HCT116 (cell line): ENCODE data around the gene LAMB4. TPM values are rescaled to one million over a fixed set of nuclear protein-coding genes. Genes with fewer than 3 reads are reported as not detected.

Source experiments
- ATAC-seq: fragments of 200-7000 bp; cut with Tn5 transposase; 2 replicates; pipeline ENCODE4 v1.9.1; 2020; ENCODE audit warnings: mild to moderate bottlenecking, moderate library complexity
- BruUV-seq: library from RNA; stranded (reverse); fragments of 400-500 nt; replicated peaks from 2 replicates; lab custom pipeline; 2021; lab: Mats Ljungman, UMichigan
- CTCF ChIA-PET: fragments of 300-600 bp; sonication (Branson Sonifier 250); formaldehyde crosslinking; loops from one replicate; lab custom pipeline; 2021; ENCODE audit warnings: antibody characterized with exemption; lab: Charles Lee
- POLR2A ChIA-PET: fragments of 300-600, 350-600 bp; sonication (Branson Sonifier 250); formaldehyde crosslinking; loops from one replicate; lab custom pipeline; 2021; ENCODE audit warnings: antibody characterized with exemption; lab: Charles Lee
- RAD21 ChIA-PET, 2 experiments: fragments of 300-600 bp; sonication (Branson Sonifier 250); formaldehyde crosslinking; loops; one replicate each; lab custom pipeline; 2023; ENCODE audit warnings: low total read pairs in 2 of 2; ENCODE audit not compliant: uncharacterized antibody in 2 of 2, unreplicated experiment in 2 of 2, low non-redundant PET in 1 of 2; lab: Charles Lee
- DNase-seq: peaks from one replicate; pipeline ENCODE4 v3.0.0-alpha.2; 2010; ENCODE audit warnings: low read depth, low spot score
- H2AFZ ChIP-seq: fragments of 200-600 bp; shearing (Covaris generic), sonication (generic); 2 replicates; pipeline ENCODE4 v1.6.1; 2017; ENCODE audit warnings: low read depth, mixed run types, mixed read lengths, antibody characterized with exemption, low read length; ENCODE audit not compliant: poor library complexity, severe bottlenecking
- H3K27ac ChIP-seq: 2 replicates; pipeline ENCODE4 v1.5.1; 2012; ENCODE audit warnings: low read depth, low read length
- H3K27me3 ChIP-seq: fragments of 200-600 bp; sonication (generic); 2 replicates; pipeline ENCODE4 v1.6.1; 2016; ENCODE audit warnings: mixed run types, low read length, mixed read lengths; ENCODE audit not compliant: insufficient read depth
- H3K36me3 ChIP-seq, 2 experiments: fragments of 200-500 bp in 1 of 2; fragments of 200-600 bp in 1 of 2; sonication (Bioruptor generic) in 1 of 2; sonication (generic) in 1 of 2; 2 replicates each; pipeline versions ENCODE4 v1.5.1 to v1.6.1; 2014 to 2016; ENCODE audit warnings: low read length in 2 of 2, inconsistent platforms in 1 of 2, mixed read lengths in 1 of 2, mixed run types in 1 of 2; ENCODE audit not compliant: insufficient read depth in 2 of 2, control insufficient read depth in 1 of 2
- H3K4me1 ChIP-seq, 2 experiments: fragments of 200-600 bp in 1 of 2; sonication (generic) in 1 of 2; 2 replicates each; pipeline versions ENCODE4 v1.5.1 to v1.6.1; 2012 to 2017; ENCODE audit warnings: low read length in 2 of 2, inconsistent platforms in 1 of 2, mild to moderate bottlenecking in 1 of 2, mixed read lengths in 1 of 2, mixed run types in 1 of 2, moderate library complexity in 1 of 2; ENCODE audit not compliant: insufficient read depth in 2 of 2, control insufficient read depth in 1 of 2
- H3K4me2 ChIP-seq: fragments of 200-600 bp; sonication (generic); 2 replicates; pipeline ENCODE4 v1.6.1; 2017; ENCODE audit warnings: mixed run types, low read length, mixed read lengths
- H3K4me3 ChIP-seq, 2 experiments: fragments of 200-600 bp in 1 of 2; sonication (generic) in 1 of 2; replicated peaks in 1 of 2; 2 replicates each; pipeline ENCODE4 v1.5.1; 2011 to 2016; ENCODE audit warnings: low read length in 2 of 2, control low read depth in 1 of 2, low read depth in 1 of 2, mild to moderate bottlenecking in 1 of 2, mixed read lengths in 1 of 2, mixed run types in 1 of 2
- H3K79me2 ChIP-seq: fragments of 200-600 bp; sonication (generic); 2 replicates; pipeline ENCODE4 v1.6.1; 2017; ENCODE audit warnings: mild to moderate bottlenecking, mixed run types, low read length, moderate library complexity, mixed read lengths; ENCODE audit not compliant: insufficient read depth
- H3K9ac ChIP-seq: fragments of 200-600 bp; sonication (generic); 2 replicates; pipeline ENCODE4 v1.6.1; 2016; ENCODE audit warnings: low read length, mixed read lengths
- H3K9me2 ChIP-seq: fragments of 200-600 bp; sonication (generic), shearing (Covaris generic); 2 replicates; pipeline ENCODE4 v1.6.1; 2017; ENCODE audit warnings: mixed run types, mild to moderate bottlenecking, moderate library complexity; ENCODE audit not compliant: insufficient read depth
- H3K9me3 ChIP-seq, 2 experiments: fragments of 200-500 bp in 1 of 2; fragments of 200-600 bp in 1 of 2; sonication (Bioruptor generic) in 1 of 2; sonication (generic) in 1 of 2; 2 replicates each; pipeline ENCODE4 v1.6.1; 2014 to 2017; ENCODE audit warnings: low read length in 2 of 2, mixed read lengths in 2 of 2, inconsistent platforms in 1 of 2, low read depth in 1 of 2, mild to moderate bottlenecking in 1 of 2, mixed run types in 1 of 2, moderate library complexity in 1 of 2; ENCODE audit not compliant: control insufficient read depth in 1 of 2, insufficient read depth in 1 of 2
- H4K20me1 ChIP-seq: fragments of 200-600 bp; sonication (generic), shearing (Covaris generic); 2 replicates; pipeline ENCODE4 v1.6.1; 2017; ENCODE audit warnings: mixed run types, mild to moderate bottlenecking, moderate library complexity; ENCODE audit not compliant: insufficient read depth
- ATF3 ChIP-seq: IDR thresholded peaks from 2 replicates; pipeline ENCODE4 v1.6.1; 2012
- CBX3 ChIP-seq: IDR thresholded peaks from 2 replicates; pipeline ENCODE4 v1.6.1; 2012; ENCODE audit warnings: low read depth
- CEBPB ChIP-seq: IDR thresholded peaks from 2 replicates; pipeline ENCODE4 v1.6.1; 2012; ENCODE audit warnings: low read depth
- EGR1 ChIP-seq: IDR thresholded peaks from 2 replicates; pipeline ENCODE4 v1.6.1; 2012; ENCODE audit warnings: low read depth
- RAD21 ChIP-seq: IDR thresholded peaks from 2 replicates; pipeline ENCODE4 v1.6.1; 2012; ENCODE audit warnings: low read depth, mild to moderate bottlenecking
- SP1 ChIP-seq: IDR thresholded peaks from 2 replicates; pipeline ENCODE4 v1.6.1; 2012; ENCODE audit warnings: low read depth
- TCF7L2 ChIP-seq: IDR thresholded peaks from 2 replicates; pipeline ENCODE4 v1.7.0; 2011; ENCODE audit warnings: borderline replicate concordance, inconsistent platforms; ENCODE audit not compliant: insufficient read depth, insufficient read length; ENCODE audit errors: extremely low read depth
- YY1 ChIP-seq: IDR thresholded peaks from 2 replicates; pipeline ENCODE4 v1.6.1; 2011; ENCODE audit warnings: low read length, low read depth, moderate library complexity, mild to moderate bottlenecking; ENCODE audit not compliant: insufficient replicate concordance; ENCODE audit errors: extremely low read depth
- ZFX ChIP-seq: fragments of 450-650 bp; IDR thresholded peaks from 2 replicates; pipeline ENCODE4 v1.6.1; 2017
- ZNF274 ChIP-seq: fragments of 200-500 bp; sonication (Bioruptor generic); IDR thresholded peaks from 2 replicates; pipeline ENCODE4 v1.6.1; 2014; ENCODE audit warnings: mild to moderate bottlenecking, low read depth, low read length, inconsistent platforms
- intact Hi-C: fragments of 100-400 bp; cut with micrococcal nuclease; formaldehyde crosslinking; loops from 2 replicates; pipeline ENCODE4 v1.10.0; 2022
- total RNA-seq: library from RNA; stranded (reverse); gene quantifications from one replicate; pipeline ENCODE4 v1.2.1, GENCODE V29; 2021; ENCODE audit not compliant: unreplicated experiment
- TF ChIP-seq, protein P1 (sequence below), 3 experiments: fragments of 200-600 bp in 1 of 3; sonication (generic) in 1 of 3; IDR thresholded peaks in 2 of 3; conservative IDR thresholded peaks in 1 of 3; 2 replicates each; pipeline ENCODE4 v1.5.1; 2012 to 2017; ENCODE audit warnings: low read depth in 2 of 3, low read length in 2 of 3, antibody characterized with exemption in 1 of 3, borderline replicate concordance in 1 of 3, control low read depth in 1 of 3, mild to moderate bottlenecking in 1 of 3, mixed read lengths in 1 of 3, mixed run types in 1 of 3, moderate library complexity in 1 of 3; ENCODE audit not compliant: insufficient read depth in 1 of 3
- TF ChIP-seq, protein P2 (sequence below): IDR thresholded peaks from 2 replicates; pipeline ENCODE4 v1.6.1; 2012; ENCODE audit warnings: low read depth
- TF ChIP-seq, protein P3 (sequence below): IDR thresholded peaks from 2 replicates; pipeline ENCODE4 v1.6.1; 2011; ENCODE audit warnings: mild to moderate bottlenecking, low read length, moderate library complexity; ENCODE audit not compliant: insufficient replicate concordance; ENCODE audit errors: extremely low read depth

The LAMB4 gene
- total RNA-seq, 1 experiment from 2014 or later = not detected

GRCh38 chr7:108120933-108121332 is 9.2 kb downstream of the LAMB4 start:
- intact Hi-C loops = no loop called here
- ChIA-PET CTCF (no interaction called here), RAD21 (no interaction called here), POLR2A (no interaction called here)
- Histone ChIP-seq H3K79me2 (no peaks in the 10 kb centered on the region), H3K9ac (no peak overlapping the region), H3K9me2 (no peaks in the 10 kb centered on the region), H4K20me1 (no peaks in the 10 kb centered on the region), H3K36me3 (no peaks in the 10 kb centered on the region), H3K27ac (no peak overlapping the region), H3K9me3 (no peaks in the 10 kb centered on the region), H2AFZ (no peak overlapping the region), H3K27me3 (no peaks in the 10 kb centered on the region), H3K4me1 (no peaks in the 10 kb centered on the region), H3K4me2 (no peak overlapping the region), H3K4me3 (no peak overlapping the region)
- ATAC-seq (no peak), DNase-seq (no peak)
- TF ChIP-seq EGR1 (no peak), ZNF274 (no peak), TCF7L2 (no peak), CBX3 (no peak), YY1 (no peak), CEBPB (no peak), ZFX (no peak), ATF3 (no peak), RAD21 (no peak), SP1 (no peak)
- TF ChIP-seq, protein P1, sequence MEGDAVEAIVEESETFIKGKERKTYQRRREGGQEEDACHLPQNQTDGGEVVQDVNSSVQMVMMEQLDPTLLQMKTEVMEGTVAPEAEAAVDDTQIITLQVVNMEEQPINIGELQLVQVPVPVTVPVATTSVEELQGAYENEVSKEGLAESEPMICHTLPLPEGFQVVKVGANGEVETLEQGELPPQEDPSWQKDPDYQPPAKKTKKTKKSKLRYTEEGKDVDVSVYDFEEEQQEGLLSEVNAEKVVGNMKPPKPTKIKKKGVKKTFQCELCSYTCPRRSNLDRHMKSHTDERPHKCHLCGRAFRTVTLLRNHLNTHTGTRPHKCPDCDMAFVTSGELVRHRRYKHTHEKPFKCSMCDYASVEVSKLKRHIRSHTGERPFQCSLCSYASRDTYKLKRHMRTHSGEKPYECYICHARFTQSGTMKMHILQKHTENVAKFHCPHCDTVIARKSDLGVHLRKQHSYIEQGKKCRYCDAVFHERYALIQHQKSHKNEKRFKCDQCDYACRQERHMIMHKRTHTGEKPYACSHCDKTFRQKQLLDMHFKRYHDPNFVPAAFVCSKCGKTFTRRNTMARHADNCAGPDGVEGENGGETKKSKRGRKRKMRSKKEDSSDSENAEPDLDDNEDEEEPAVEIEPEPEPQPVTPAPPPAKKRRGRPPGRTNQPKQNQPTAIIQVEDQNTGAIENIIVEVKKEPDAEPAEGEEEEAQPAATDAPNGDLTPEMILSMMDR (IDR thresholded peaks at IDR 0.05 in 2 of 3, conservative IDR thresholded peaks at IDR 0.05 in 1 of 3; ENCODE audit: borderline replicate concordance in 1 of 3, insufficient read depth in 1 of 3, low read depth in 2 of 3, low read length in 2 of 3) = no peak
- TF ChIP-seq, protein P2, sequence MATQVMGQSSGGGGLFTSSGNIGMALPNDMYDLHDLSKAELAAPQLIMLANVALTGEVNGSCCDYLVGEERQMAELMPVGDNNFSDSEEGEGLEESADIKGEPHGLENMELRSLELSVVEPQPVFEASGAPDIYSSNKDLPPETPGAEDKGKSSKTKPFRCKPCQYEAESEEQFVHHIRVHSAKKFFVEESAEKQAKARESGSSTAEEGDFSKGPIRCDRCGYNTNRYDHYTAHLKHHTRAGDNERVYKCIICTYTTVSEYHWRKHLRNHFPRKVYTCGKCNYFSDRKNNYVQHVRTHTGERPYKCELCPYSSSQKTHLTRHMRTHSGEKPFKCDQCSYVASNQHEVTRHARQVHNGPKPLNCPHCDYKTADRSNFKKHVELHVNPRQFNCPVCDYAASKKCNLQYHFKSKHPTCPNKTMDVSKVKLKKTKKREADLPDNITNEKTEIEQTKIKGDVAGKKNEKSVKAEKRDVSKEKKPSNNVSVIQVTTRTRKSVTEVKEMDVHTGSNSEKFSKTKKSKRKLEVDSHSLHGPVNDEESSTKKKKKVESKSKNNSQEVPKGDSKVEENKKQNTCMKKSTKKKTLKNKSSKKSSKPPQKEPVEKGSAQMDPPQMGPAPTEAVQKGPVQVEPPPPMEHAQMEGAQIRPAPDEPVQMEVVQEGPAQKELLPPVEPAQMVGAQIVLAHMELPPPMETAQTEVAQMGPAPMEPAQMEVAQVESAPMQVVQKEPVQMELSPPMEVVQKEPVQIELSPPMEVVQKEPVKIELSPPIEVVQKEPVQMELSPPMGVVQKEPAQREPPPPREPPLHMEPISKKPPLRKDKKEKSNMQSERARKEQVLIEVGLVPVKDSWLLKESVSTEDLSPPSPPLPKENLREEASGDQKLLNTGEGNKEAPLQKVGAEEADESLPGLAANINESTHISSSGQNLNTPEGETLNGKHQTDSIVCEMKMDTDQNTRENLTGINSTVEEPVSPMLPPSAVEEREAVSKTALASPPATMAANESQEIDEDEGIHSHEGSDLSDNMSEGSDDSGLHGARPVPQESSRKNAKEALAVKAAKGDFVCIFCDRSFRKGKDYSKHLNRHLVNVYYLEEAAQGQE = no peak
- TF ChIP-seq, protein P3, sequence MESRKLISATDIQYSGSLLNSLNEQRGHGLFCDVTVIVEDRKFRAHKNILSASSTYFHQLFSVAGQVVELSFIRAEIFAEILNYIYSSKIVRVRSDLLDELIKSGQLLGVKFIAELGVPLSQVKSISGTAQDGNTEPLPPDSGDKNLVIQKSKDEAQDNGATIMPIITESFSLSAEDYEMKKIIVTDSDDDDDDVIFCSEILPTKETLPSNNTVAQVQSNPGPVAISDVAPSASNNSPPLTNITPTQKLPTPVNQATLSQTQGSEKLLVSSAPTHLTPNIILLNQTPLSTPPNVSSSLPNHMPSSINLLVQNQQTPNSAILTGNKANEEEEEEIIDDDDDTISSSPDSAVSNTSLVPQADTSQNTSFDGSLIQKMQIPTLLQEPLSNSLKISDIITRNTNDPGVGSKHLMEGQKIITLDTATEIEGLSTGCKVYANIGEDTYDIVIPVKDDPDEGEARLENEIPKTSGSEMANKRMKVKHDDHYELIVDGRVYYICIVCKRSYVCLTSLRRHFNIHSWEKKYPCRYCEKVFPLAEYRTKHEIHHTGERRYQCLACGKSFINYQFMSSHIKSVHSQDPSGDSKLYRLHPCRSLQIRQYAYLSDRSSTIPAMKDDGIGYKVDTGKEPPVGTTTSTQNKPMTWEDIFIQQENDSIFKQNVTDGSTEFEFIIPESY = no peak
- no TSS peak for BruUV-seq
